Upper lobe of right lung (tissue), 1 donor: ENCODE data around the gene CEP83. TPM values are rescaled to one million over a fixed set of nuclear protein-coding genes. Genes with fewer than 3 reads are reported as not detected.

ENCODE experiments used
- ATAC-seq: fragments of 200-7000 bp; cut with Tn5 transposase; one replicate; pipeline ENCODE4 v1.9.1; 2020; ENCODE audit warnings: mild to moderate bottlenecking, moderate library complexity
- DNase-seq: peaks from one replicate; pipeline ENCODE4 v3.0.0-alpha.2; 2020
- H3K27ac ChIP-seq: fragments of 200-600 bp; one replicate; pipeline ENCODE4 v1.8.0; 2022
- H3K27me3 ChIP-seq: fragments of 200-600 bp; one replicate; pipeline ENCODE4 v1.8.0; 2022; ENCODE audit warnings: mild to moderate bottlenecking
- H3K36me3 ChIP-seq: fragments of 200-600 bp; one replicate; pipeline ENCODE4 v1.8.0; 2022
- H3K4me1 ChIP-seq: fragments of 200-600 bp; one replicate; pipeline ENCODE4 v1.8.0; 2022
- H3K4me3 ChIP-seq: fragments of 200-600 bp; one replicate; pipeline ENCODE4 v1.8.0; 2022; ENCODE audit warnings: mild to moderate bottlenecking
- H3K9me3 ChIP-seq: fragments of 200-600 bp; one replicate; pipeline ENCODE4 v1.8.0; 2022
- intact Hi-C: fragments of 100-400 bp; cut with DNase I; formaldehyde crosslinking; loops from one replicate; pipeline ENCODE4 v1.11.0; 2022
- total RNA-seq: library from RNA; stranded (reverse); fragmentation: NEBNext Ultra II Directional; extraction: Animal tissue kit (Norgen Biotek cat#: 25700); gene quantifications from one replicate; pipeline ENCODE4 v1.2.1, GENCODE V29; 2021
- TF ChIP-seq, protein P1 (sequence below): fragments of 200-600 bp; IDR thresholded peaks from one replicate; pipeline ENCODE4 v1.8.0; 2022; ENCODE audit warnings: antibody characterized with exemption
- donor health status: DM: no; HTN: yes; CAD: no; lungs with severe emphysema.

CEP83 gene
- total RNA-seq, 1 donor from 2014 or later: 11.0 TPM

- H3K27ac ChIP-seq: no peak overlapping the region
- H3K9me3 ChIP-seq: no peaks in the 10 kb centered on the region
- ATAC-seq: no peak
- no peaks in the 10 kb centered on the region for H3K4me1 ChIP-seq
- H3K4me3 ChIP-seq: no peak overlapping the region
- no peak for DNase-seq
- TF ChIP-seq, protein P1, sequence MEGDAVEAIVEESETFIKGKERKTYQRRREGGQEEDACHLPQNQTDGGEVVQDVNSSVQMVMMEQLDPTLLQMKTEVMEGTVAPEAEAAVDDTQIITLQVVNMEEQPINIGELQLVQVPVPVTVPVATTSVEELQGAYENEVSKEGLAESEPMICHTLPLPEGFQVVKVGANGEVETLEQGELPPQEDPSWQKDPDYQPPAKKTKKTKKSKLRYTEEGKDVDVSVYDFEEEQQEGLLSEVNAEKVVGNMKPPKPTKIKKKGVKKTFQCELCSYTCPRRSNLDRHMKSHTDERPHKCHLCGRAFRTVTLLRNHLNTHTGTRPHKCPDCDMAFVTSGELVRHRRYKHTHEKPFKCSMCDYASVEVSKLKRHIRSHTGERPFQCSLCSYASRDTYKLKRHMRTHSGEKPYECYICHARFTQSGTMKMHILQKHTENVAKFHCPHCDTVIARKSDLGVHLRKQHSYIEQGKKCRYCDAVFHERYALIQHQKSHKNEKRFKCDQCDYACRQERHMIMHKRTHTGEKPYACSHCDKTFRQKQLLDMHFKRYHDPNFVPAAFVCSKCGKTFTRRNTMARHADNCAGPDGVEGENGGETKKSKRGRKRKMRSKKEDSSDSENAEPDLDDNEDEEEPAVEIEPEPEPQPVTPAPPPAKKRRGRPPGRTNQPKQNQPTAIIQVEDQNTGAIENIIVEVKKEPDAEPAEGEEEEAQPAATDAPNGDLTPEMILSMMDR: no peak
- H3K27me3 ChIP-seq: no peaks in the 10 kb centered on the region
- intact Hi-C loops: no loop called here
- H3K36me3 ChIP-seq: no peaks in the 10 kb centered on the region
These were observed 123.3 kb downstream of the CEP83 start for GRCh38 chr12:94336211-94336925.

DNA sequence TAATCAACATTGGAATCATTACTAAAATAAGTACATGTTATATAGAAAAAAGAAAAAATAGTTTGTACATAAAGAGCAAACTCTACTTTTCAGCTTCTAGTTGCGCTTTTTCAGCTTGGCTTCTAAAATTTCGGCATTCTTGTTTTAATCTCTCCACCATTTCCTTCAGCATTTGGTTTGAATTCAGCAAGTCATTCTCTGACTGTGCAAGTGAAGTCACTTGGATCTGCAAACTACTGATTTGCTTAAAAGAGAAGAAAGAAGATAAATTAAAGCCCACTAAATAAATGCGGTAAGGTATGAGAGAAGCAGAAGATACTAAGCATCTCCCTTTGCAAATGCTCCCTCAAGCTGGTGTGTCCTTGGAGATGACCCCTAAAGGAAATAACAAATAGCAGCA is 126.3 kb downstream of the CEP83 start:
- ATAC-seq (no peak), DNase-seq (no peak)
- intact Hi-C loops: no loop called here
- Histone ChIP-seq H3K36me3 (no peaks in the 10 kb centered on the region), H3K27me3 (no peaks in the 10 kb centered on the region), H3K4me3 (no peak overlapping the region), H3K9me3 (no peaks in the 10 kb centered on the region), H3K4me1 (no peaks in the 10 kb centered on the region), H3K27ac (no peak overlapping the region)
- TF ChIP-seq, protein P1: no peak

- Histone ChIP-seq H3K36me3 (no peaks in the 10 kb centered on the region), H3K27ac (no peak overlapping the region), H3K4me3 (no peak overlapping the region), H3K4me1 (no peaks in the 10 kb centered on the region), H3K27me3 (no peaks in the 10 kb centered on the region), H3K9me3 (no peaks in the 10 kb centered on the region)
- no peak for DNase-seq
- intact Hi-C loops: no loop called here
- no peak for ATAC-seq
- TF ChIP-seq, protein P1: peak; percentile 17
These were observed 130.3 kb downstream of the CEP83 start for GRCh38 chr12:94329366-94329765.

GRCh38 chr12:94327809-94328208 is 131.9 kb downstream of the CEP83 start:
- Histone ChIP-seq H3K36me3 (no peaks in the 10 kb centered on the region), H3K4me1 (no peaks in the 10 kb centered on the region), H3K9me3 (no peaks in the 10 kb centered on the region), H3K27ac (no peak overlapping the region), H3K27me3 (no peaks in the 10 kb centered on the region), H3K4me3 (no peak overlapping the region)
- intact Hi-C loops: no loop called here
- no peak for ATAC-seq
- TF ChIP-seq, protein P1: no peak
- no peak for DNase-seq

DNA sequence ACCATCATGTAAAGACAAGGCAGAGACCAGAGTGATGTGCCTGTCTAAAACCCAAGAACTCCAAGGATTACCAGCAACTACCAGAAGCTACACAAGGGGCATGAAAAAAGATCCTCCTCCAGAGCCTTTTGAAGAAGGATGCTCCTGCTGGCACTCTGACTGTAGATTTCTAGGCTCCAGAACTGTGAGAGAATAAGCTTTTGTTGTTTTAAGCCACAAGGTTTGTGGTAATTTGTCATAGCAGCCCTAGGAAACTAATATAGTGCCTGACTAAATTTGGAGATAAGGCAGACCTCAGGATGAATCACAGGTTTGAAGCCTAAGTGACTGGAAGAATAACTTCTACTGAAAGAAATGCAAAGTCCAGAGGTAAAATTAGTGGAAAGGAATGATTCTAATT is 132.9 kb downstream of the CEP83 start:
- H3K36me3 ChIP-seq: no peaks in the 10 kb centered on the region
- no peaks in the 10 kb centered on the region for H3K27me3 ChIP-seq
- H3K4me3 ChIP-seq: no peak overlapping the region
- DNase-seq: no peak
- TF ChIP-seq, protein P1: no peak
- no peaks in the 10 kb centered on the region for H3K9me3 ChIP-seq
- ATAC-seq: no peak
- no peaks in the 10 kb centered on the region for H3K4me1 ChIP-seq
- intact Hi-C loops: no loop called here
- no peak overlapping the region for H3K27ac ChIP-seq

- H3K36me3 ChIP-seq: no peaks in the 10 kb centered on the region
- H3K4me3 ChIP-seq: no peak overlapping the region
- ATAC-seq (no peak), DNase-seq (no peak)
- no peaks in the 10 kb centered on the region for H3K4me1 ChIP-seq
- no peaks in the 10 kb centered on the region for H3K27me3 ChIP-seq
- no peak overlapping the region for H3K27ac ChIP-seq
- TF ChIP-seq, protein P1: no peak
- intact Hi-C loops: no loop called here
- no peaks in the 10 kb centered on the region for H3K9me3 ChIP-seq
These were observed 133.4 kb downstream of the CEP83 start for GRCh38 chr12:94326234-94326633.
